ENCODE data around the gene GRK1. TPM values are rescaled to one million over a fixed set of nuclear protein-coding genes. Genes with fewer than 3 reads are reported as not detected.

Gene GRK1
- total and polyA plus RNA-seq, 2 experiments from 2014 or later, result not detected

Other genes with a start within 250 kb of the GRK1 start
- 0.80 and 1.3 TPM in 2 replicates for gene ADPRHL1, start 213.7 kb upstream of the GRK1 start, total RNA-seq (2014; rRNA removed; shearing (Covaris generic))
- 0.96 and 1.0 TPM in 2 replicates for gene ADPRHL1, start 213.7 kb upstream of the GRK1 start, polyA plus RNA-seq (2016; fragmentation: Nextera tagmentation; extraction: Ambion mirVana)
- gene DCUN1D2, start 176.5 kb upstream of the GRK1 start, total RNA-seq (2014; rRNA removed; shearing (Covaris generic)), result 25.7 and 38.0 TPM in 2 replicates
- 12.3 and 12.5 TPM in 2 replicates for gene DCUN1D2, start 176.5 kb upstream of the GRK1 start, polyA plus RNA-seq (2016; fragmentation: Nextera tagmentation; extraction: Ambion mirVana)
- 80.0 and 92.0 TPM in 2 replicates for gene TFDP1, start 82.5 kb upstream of the GRK1 start, total RNA-seq (2014; rRNA removed; shearing (Covaris generic))
- 40.2 and 42.9 TPM in 2 replicates for gene TFDP1, start 82.5 kb upstream of the GRK1 start, polyA plus RNA-seq (2016; fragmentation: Nextera tagmentation; extraction: Ambion mirVana)
- not detected in 2 replicates for gene ATP4B, start 9.0 kb upstream of the GRK1 start, total RNA-seq (2014; rRNA removed; shearing (Covaris generic))
- not detected in 2 replicates for gene ATP4B, start 9.0 kb upstream of the GRK1 start, polyA plus RNA-seq (2016; fragmentation: Nextera tagmentation; extraction: Ambion mirVana)
- 0.69 and 0.82 TPM in 2 replicates for gene TMEM255B, start 92.0 kb downstream of the GRK1 start, total RNA-seq (2014; rRNA removed; shearing (Covaris generic))
- 4.0 and 4.4 TPM in 2 replicates for gene TMEM255B, start 92.0 kb downstream of the GRK1 start, polyA plus RNA-seq (2016; fragmentation: Nextera tagmentation; extraction: Ambion mirVana)
- gene GAS6, start 196.9 kb downstream of the GRK1 start, total RNA-seq (2014; rRNA removed; shearing (Covaris generic)), result 18.0 and 21.2 TPM in 2 replicates
- 7.9 and 8.8 TPM in 2 replicates for gene GAS6, start 196.9 kb downstream of the GRK1 start, polyA plus RNA-seq (2016; fragmentation: Nextera tagmentation; extraction: Ambion mirVana)

All from GM23338 (cell line).